ENCODE data around the gene PRR20G. TPM values are rescaled to one million over a fixed set of nuclear protein-coding genes. Genes with fewer than 3 reads are reported as not detected.

PRR20G gene
- total and polyA plus RNA-seq, 2 of the 8 experiments (the other 6 are each of a cell fraction or from before 2014, with no cell fraction given): 0.24 TPM; not detected in 1

GRCh38 chr3:127259882-127260281, 28.0 kb downstream of the PRR20G start:
- Histone ChIP-seq H2AFZ (ENCODE audit: low read length) (no peak overlapping the region), H3K4me2 (ENCODE audit: insufficient read depth in 1 of 2, low read depth in 2 of 2, low read length in 2 of 2) (no peak overlapping the region), H3K9me3 (ENCODE audit: insufficient read depth in 2 of 2, low read depth in 1 of 2, low read length in 1 of 2) (peaks cover 0 to under 1% of the 10 kb centered on the region in 2 experiments; a peak in 1 of 4 replicates), H3K36me3 (ENCODE audit: control insufficient read depth in 2 of 4, insufficient read depth in 4 of 4, low read length in 3 of 4) (no peaks in the 10 kb centered on the region), H3K23me2 (ENCODE audit: low read depth, low read length) (no peaks in the 10 kb centered on the region), H3K9ac (replicated peaks in 1 of 4; ENCODE audit: extremely low read depth in 1 of 4, low read depth in 3 of 4, low read length in 3 of 4) (no peak overlapping the region), H2BK20ac (ENCODE audit: low read length) (no peak overlapping the region), H2BK5ac (ENCODE audit: low read depth, low read length) (no peak overlapping the region), H3K18ac (ENCODE audit: extremely low read depth, low read length) (no peak overlapping the region), H2AK5ac (ENCODE audit: low read depth, low read length) (no peak overlapping the region), H4K5ac (ENCODE audit: insufficient read length, low read depth, low read length) (no peak overlapping the region), H3K4me3 (ENCODE audit: extremely low read depth in 1 of 4, insufficient read depth in 2 of 4, low read depth in 3 of 4, low read length in 4 of 4) (no peak overlapping the region), H3K4me1 (replicated peaks in 1 of 4; ENCODE audit: control insufficient read depth in 3 of 4, insufficient read depth in 4 of 4, low read length in 3 of 4) (no peaks in the 10 kb centered on the region), H3K14ac (ENCODE audit: insufficient read length) (no peak overlapping the region), H4K91ac (replicated peaks; ENCODE audit: insufficient read length, low read length) (no peak overlapping the region), H3K56ac (replicated peaks; ENCODE audit: insufficient read length, low read depth, low read length) (no peak overlapping the region), H3K79me1 (ENCODE audit: low read depth, low read length) (no peaks in the 10 kb centered on the region), H3K4ac (replicated peaks; ENCODE audit: insufficient read length, low read depth, low read length) (no peak overlapping the region), H3K23ac (ENCODE audit: insufficient read length) (no peak overlapping the region), H2BK120ac (replicated peaks; ENCODE audit: low read depth, low read length) (no peak overlapping the region), H3K27me3 (replicated peaks in 1 of 4; ENCODE audit: control insufficient read depth in 3 of 4, extremely low read depth in 1 of 4, insufficient read depth in 3 of 4, low read length in 3 of 4) (no peaks in the 10 kb centered on the region; a peak in 1 of 7 replicates), H3K79me2 (ENCODE audit: control insufficient read depth in 1 of 2, insufficient read depth in 2 of 2, low read length in 2 of 2) (no peaks in the 10 kb centered on the region), H4K20me1 (replicated peaks in 1 of 2; ENCODE audit: control insufficient read depth in 1 of 2, insufficient read depth in 2 of 2, low read length in 2 of 2) (no peaks in the 10 kb centered on the region), H2BK15ac (ENCODE audit: low read length) (no peak overlapping the region), H2BK12ac (ENCODE audit: low read depth, low read length) (no peak overlapping the region), H3K27ac (ENCODE audit: low read depth, low read length) (no peak overlapping the region), H4K8ac (ENCODE audit: extremely low read depth, insufficient read depth, low read length) (no peak overlapping the region)
- FAIRE-seq (no peak), DNase-seq (ENCODE audit: low read depth in 1 of 2, low spot score in 2 of 2) (no peak)
- ChIA-PET POLR2A (ENCODE audit: partially characterized antibody) (no interaction called here), CTCF (ENCODE audit: partially characterized antibody) (interaction anchor here (1.3 kb wide), 1 partner anchor 194 kb away, joined by 3 read pairs; no protein-coding TSS in a partner anchor)
- WGBS, 2 experiments (ENCODE audit: extremely low coverage in 1 of 2, insufficient coverage in 1 of 2, insufficient read length in 1 of 2, insufficient replicate concordance in 2 of 2, low coverage in 1 of 2, low lambda C conversion rate in 2 of 2, missing lambda C conversion rate in 1 of 2): 88% methylated on average over 4 of the region's 4 CpGs; no CpG with 5 or more reads in 1 of the 2 experiments
- TF ChIP-seq USF2 (IDR thresholded peaks at IDR 0.05; ENCODE audit: low read length) (no peak), TAF7 (optimal IDR thresholded peaks at IDR 0.05; ENCODE audit: borderline replicate concordance, low read depth, low read length) (no peak), SAP30 (IDR thresholded peaks at IDR 0.05; ENCODE audit: insufficient read depth, insufficient replicate concordance, low read length) (no peak), MAFK (IDR thresholded peaks at IDR 0.05; ENCODE audit: low read depth, low read length) (no peak), CREB1 (IDR thresholded peaks at IDR 0.05) (no peak), TEAD4 (IDR thresholded peaks at IDR 0.05; ENCODE audit: low read depth, low read length) (no peak), KDM4A (IDR thresholded peaks at IDR 0.05; ENCODE audit: low read depth, low read length, severe bottlenecking) (no peak), NANOG (IDR thresholded peaks at IDR 0.05; ENCODE audit: insufficient read depth, low read depth, low read length, poor library complexity, severe bottlenecking) (no peak), SP4 (IDR thresholded peaks at IDR 0.05; ENCODE audit: low read length) (no peak), CTBP2 (IDR thresholded peaks at IDR 0.05; ENCODE audit: borderline replicate concordance, insufficient read depth, insufficient read length, low read length) (no peak), JUN (IDR thresholded peaks at IDR 0.05; ENCODE audit: low read depth, low read length) (no peak), CBX5 (IDR thresholded peaks at IDR 0.05; ENCODE audit: low read depth, low read length) (no peak), HDAC2 (IDR thresholded peaks at IDR 0.05; ENCODE audit: borderline replicate concordance in 1 of 2, low read depth in 2 of 2, low read length in 2 of 2) (no peak)
